KBM-7 (cell line): ENCODE results near the gene UBR2.
A peak's percentile ranks its signal among the peaks of the same experiment; 100 is the strongest.
"Not testable (repeated sequence)": the region's sequence is repeated elsewhere in the genome, so short reads cannot be mapped to it uniquely, and the experiment has no call there.

Experiments used
- DNase-seq: peaks from one replicate; pipeline ENCODE4 v3.0.0-alpha.2; 2015
- in situ Hi-C: fragments of 300-500 bp; cut with MboI; formaldehyde crosslinking; loops from 2 replicates; pipeline ENCODE4 v1.14.3; 2020; ENCODE audit warnings: low sequenced_read_pairs, low pct_unique_long_range_greater_than_20kb, mixed read lengths

Gene UBR2

GRCh38 chr6:42551217-42551616 is 12.6 kb upstream of the UBR2 start:
- no peak for DNase-seq
- in situ Hi-C loops = no loop called here

- no peak for DNase-seq
- in situ Hi-C loops = no loop called here
Measured at GRCh38 chr6:42552380-42552779, 11.4 kb upstream of the UBR2 start.

- peak; percentile 37 for DNase-seq
- in situ Hi-C loops = no loop called here
Measured at GRCh38 chr6:42555477-42556457, 8.1 kb upstream of the UBR2 start.

GRCh38 chr6:42556462-42556861 is 7.4 kb upstream of the UBR2 start:
- DNase-seq = no peak
- in situ Hi-C loops = no loop called here

- in situ Hi-C loops, DNase-seq: not testable (repeated sequence)
Measured at GRCh38 chr6:42559276-42559675, 4.6 kb upstream of the UBR2 start.

- no peak for DNase-seq
- in situ Hi-C loops = no loop called here
Measured at GRCh38 chr6:42561986-42562385, 1.8 kb upstream of the UBR2 start.

GRCh38 chr6:42562788-42563405 is 932 bp upstream of the UBR2 start:
- in situ Hi-C loops = no loop called here
- DNase-seq = no peak

GRCh38 chr6:42564506-42564825 is 637 bp downstream of the UBR2 start:
- DNase-seq = no peak
- in situ Hi-C loops = no loop called here

- in situ Hi-C loops = no loop called here
- peak; percentile 25 for DNase-seq
Measured at GRCh38 chr6:42565823-42566613, 2.2 kb downstream of the UBR2 start.

- in situ Hi-C loops = no loop called here
- no peak for DNase-seq
Measured at GRCh38 chr6:42566614-42567208, 2.9 kb downstream of the UBR2 start.

- in situ Hi-C loops, DNase-seq: not testable (repeated sequence)
Measured at GRCh38 chr6:42567237-42567636, 3.4 kb downstream of the UBR2 start.

- peak; percentile 39 for DNase-seq
- in situ Hi-C loops = no loop called here
Measured at GRCh38 chr6:42569102-42570028, 5.5 kb downstream of the UBR2 start.

GRCh38 chr6:42571611-42572342 is 7.9 kb downstream of the UBR2 start:
- DNase-seq = no peak
- in situ Hi-C loops = no loop called here

- in situ Hi-C loops = no loop called here
- DNase-seq = peak; percentile 94
Measured at GRCh38 chr6:42572523-42572922, 8.7 kb downstream of the UBR2 start.

GRCh38 chr6:42576538-42576937 is 12.7 kb downstream of the UBR2 start:
- in situ Hi-C loops, DNase-seq: not testable (repeated sequence)

GRCh38 chr6:42598300-42598699 is 34.5 kb downstream of the UBR2 start:
- no peak for DNase-seq
- in situ Hi-C loops = no loop called here

GRCh38 chr6:42599558-42599957 is 35.7 kb downstream of the UBR2 start:
- in situ Hi-C loops = no loop called here
- no peak for DNase-seq

GRCh38 chr6:42604150-42604549 is 40.3 kb downstream of the UBR2 start:
- in situ Hi-C loops = no loop called here
- DNase-seq = no peak
